GM21529 (cell line): ENCODE measurements around the gene GTPBP1.

Source experiments
- ATAC-seq: cut with Tn5 transposase; IDR thresholded peaks from one replicate; pipeline ENCODE4 v1.9.1; 2021; ENCODE audit not compliant: unreplicated experiment

GTPBP1 gene

DNA sequence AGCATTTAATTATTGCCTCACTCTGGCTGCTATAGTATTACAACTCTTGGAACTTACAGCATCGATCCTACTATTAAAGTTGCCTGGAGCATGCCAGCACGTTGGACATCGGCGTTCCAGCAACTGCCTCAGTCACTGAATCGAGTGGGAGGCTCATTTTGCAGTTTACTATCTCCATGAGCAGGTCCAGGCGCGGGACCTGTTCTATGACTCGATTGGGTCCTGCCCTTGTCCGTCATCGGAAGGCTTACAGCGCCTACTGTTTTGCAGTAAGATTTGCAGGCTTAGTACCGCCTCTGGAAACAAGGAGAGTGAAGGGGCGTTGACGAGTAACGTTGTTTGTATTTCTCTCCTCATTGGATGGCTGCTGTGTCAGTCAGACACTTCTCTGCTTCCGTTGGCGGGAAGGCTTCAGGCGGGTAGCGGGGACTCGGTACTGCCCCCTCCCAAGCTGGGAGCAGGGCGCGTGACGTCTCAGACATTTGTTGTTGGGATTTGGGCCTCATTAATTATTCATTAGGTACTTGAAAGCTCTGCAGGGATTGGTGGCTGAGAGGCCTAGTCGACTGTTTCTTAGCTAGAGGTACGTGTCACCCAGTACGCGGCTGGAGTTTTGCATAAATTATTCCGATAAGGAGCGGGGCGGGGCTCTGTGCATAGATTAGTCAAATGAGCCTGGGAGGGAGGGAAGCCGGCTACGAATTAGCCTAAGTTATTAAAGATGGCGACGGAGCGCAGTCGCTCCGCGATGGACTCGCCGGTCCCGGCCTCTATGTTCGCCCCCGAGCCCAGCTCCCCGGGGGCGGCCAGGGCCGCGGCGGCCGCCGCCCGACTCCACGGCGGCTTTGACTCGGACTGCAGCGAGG lies at the start of gene GTPBP1:
Gene GTPBP1 (plus strand): TSS at position 710 of the 866 bp plus-strand sequence. CDS start 12 bp downstream, at position 722.
- peak; percentile 73 for ATAC-seq

DNA sequence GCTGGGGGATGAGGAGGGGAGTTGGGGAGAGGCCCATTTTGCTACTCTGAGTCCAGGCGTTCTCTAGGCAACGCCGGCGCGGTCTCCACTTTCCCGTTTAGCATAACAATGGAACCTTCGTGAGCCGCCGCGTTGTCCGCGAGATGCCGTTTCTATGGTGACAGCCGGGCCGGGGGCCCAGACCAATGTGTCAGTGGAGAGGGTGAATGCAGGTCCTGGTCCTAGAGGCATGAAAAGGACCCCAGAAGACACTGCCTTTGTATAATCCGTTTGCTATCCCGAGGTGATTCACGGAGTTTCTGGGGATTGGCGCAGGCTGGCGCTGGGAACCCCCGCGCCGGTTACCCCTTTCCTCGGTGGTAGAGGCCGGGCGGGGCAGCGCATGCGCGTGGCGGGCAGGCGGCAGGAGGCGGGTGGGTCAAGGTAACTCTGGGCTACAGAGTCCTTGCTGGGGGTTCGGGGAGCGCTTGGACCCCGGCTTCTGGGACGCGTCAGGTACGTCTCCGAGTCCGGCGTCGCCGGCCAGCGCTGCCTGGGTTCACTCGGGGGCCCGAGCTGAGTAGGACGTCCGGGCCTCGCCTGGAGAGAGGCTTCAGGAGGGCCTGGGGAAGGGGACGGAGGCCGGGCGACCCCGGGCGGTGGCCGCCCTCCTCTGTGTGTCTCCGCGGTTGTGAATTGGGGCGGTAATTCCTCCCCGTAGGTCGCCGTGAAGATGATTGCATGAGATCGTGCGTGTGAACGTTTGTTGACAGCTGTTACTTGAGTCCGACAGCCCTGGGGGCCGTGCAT lies 49.3 kb upstream of the GTPBP1 start, which contains the start of the genes CBY1 and FAM227A:
Gene CBY1 (plus strand): TSS at position 383 of the 789 bp plus-strand sequence. CDS start 11,417 bp downstream, outside the sequence.
Gene FAM227A (minus strand): TSS at position 137 of the 789 bp plus-strand sequence. CDS start 6,224 bp downstream, outside the sequence.
- ATAC-seq, result peak; percentile 65

DNA sequence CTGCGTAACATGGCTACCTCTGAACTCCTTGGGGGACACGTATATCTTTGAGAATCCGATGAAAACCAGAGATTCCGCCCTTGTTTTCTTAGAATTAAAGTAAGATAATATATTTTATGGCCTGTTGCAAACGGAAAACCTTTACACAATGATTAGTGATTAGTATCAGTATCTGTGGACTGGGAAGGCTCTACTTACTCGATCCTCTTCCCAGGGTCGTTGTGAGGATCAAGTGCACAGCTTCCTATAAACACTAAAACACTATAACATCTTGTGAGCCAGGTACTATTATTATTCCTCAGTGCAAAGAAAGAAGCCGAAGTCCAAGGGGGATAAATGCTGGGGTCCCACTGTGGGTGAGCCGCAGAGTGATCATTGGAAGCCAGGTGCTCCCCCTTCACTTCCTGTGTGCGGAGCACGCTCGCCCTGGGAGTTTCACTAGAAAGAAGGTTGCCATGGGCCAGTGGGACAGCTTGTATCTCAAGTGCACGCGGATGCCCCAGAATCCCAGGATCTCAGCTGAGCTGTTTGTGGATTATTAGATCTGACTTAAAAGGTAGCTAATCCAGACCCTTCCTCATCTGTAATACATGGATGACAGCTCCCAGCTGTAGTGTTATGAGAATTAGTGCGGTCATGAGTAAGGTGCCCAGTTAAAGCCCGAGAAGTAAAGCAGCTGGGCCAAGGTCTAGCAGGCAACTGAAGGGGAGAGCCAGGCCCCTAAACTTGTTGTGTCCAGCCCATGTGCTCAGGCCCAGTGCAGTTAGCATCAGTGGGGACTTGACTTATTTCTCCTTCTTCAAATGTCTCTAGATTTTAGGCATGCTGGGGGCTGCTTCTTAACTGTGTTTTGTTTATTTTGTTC lies 48.5 kb upstream of the GTPBP1 start:
- peak; percentile 46 for ATAC-seq

DNA sequence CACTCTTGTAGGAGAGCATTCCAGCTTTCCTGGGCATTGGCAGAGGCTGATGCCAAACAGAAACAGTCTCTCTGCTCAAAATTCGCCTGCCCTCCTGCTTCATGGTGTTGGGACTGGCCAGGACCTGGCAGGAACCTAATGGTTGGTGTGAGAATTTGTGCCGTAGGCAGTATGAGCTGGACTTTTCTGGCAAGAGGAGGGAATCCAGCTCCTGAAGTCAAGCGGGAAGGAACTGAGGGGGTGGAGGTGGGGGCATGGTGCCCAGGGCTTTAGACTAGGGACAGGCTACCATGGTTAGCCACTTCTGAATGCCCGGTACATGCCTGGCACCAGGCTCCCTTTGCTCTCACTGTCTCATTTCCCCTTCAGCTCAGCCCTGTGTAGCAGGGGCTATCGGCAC lies 30.9 kb upstream of the GTPBP1 start:
- no peak for ATAC-seq

DNA sequence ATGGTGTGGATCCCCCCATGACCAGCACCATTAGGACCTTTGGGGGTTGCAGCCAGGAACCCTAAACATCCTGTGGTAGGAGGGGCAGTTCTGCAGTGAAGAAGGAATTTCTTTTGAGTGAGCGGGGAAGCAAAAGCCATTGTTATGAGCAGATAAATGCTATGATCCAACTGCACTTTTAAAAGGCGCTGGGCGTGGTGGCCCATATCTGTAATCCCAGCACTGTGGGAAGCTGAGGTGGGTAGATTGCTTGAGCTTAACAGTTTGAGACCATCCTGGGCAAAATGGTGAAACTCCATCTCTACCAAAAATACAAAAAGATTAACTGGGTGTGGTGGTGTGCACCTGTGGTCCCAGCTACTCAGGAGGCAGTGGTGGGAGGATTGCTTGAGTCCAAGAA lies 29.9 kb upstream of the GTPBP1 start:
- ATAC-seq, result no peak

DNA sequence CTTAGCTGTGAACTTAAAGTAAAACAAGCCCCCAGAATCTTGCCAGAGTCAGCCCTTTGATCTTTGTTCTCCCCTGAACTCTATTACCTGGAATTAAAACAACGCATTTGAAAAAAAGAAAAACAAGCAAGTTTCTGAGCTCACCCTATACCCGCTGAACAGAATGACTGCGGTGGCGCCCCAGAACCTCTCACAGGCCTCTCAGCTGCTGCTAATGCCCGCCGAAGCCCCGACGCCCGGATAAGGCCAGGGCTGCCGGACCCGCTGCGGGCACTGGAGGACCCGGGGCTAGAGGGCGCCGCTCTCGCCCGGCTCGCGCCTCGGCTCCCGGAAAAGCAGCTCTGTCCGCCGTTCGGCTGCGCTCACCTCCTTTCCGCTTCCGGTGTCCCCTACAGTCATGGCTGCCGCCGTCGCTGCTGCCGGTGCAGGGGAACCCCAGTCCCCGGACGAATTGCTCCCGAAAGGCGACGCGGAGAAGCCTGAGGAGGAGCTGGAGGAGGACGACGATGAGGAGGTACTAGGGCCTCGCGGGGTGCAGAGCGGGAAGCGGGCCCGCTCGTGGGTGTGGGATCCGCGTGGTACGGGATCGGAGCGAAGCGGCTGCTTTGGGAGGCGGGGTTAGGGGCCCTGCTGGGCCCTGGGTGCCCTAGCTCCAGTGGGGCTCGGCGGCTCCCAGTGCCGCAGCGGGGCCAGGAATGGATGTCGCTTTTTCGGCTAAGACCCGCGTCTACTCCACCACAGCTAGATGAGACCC lies 24.0 kb upstream of the GTPBP1 start, which contains the start of gene TOMM22:
Gene TOMM22 (plus strand): TSS at position 376 of the 754 bp plus-strand sequence. CDS start 22 bp downstream, at position 398.
- peak; percentile 94 for ATAC-seq

DNA sequence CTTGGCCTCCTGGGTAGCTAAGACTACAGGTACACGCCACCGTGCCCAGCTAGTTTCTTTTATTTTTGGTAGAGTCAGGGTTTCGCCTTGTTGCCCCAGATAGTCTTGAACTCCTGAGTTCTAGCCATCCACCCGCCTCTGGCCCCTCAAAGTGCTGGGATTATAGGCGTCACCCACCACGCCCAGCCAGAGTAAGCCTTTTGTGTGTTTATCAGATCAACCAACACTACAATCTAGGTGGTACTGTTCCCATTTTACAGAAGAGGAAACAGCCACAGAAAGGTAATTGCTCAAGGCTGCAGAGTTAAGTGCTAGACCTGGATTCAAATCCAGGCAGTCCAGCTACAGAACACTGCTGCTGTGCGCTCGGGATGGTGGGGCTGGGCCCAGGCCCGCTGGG lies 20.8 kb upstream of the GTPBP1 start:
- ATAC-seq, result no peak

DNA sequence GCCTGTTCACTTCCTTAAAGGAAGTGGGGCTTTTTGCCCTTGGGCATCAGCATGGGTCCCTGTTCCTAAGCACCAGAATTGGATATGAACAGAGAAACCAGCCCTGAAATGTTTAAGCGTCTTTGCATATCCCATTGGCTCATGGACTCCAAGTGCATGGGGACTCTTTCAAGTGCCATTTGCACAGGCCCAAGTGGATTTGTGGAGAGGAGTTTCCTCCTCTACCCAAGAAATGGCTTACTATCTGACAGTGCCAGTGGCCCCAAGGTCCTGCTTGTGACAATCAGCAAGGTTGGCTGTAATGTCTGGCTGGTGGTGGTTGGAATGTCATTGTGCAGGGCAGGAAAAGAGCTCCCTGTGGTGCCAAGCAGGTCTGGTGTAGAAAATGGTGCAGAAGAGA lies 20.0 kb upstream of the GTPBP1 start:
- ATAC-seq, result no peak

DNA sequence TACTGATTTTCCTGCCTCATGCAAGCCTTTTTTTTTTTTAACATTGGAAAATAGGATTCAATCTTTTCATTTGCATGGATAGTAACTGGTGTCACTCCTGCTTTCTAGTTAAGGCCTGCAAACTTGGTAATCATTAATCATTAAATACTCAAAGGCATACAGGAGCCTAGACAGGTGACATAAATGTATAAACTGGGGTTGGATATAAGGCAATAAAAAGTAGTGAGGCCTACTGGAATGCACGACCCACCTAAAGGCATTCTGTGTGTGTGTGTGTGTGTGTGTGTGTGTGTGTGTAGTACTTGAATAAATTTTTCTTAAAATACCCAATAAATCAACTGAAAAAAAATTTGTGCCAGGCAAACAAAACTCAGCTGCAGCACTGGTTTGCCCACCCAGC lies 16.1 kb upstream of the GTPBP1 start:
- ATAC-seq, result no peak

DNA sequence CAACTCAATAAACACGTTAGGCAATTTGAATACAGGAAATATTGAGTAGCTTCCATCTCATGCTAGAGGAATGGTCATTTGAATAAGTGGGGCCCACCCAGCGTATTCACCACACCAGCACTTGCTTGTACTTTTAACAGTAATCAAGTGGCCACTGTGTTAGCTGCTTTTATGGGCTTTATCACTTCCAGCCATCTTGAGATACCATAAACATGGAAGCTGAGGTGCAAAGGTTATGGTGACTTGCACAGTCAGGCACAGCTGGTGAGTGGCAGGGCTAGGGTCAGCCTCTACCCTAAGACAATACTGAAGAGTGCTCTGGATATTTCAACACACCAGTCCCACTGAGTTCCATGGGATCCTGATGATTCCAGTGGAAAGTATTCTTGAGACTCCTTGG lies 11.7 kb upstream of the GTPBP1 start:
- no peak for ATAC-seq

DNA sequence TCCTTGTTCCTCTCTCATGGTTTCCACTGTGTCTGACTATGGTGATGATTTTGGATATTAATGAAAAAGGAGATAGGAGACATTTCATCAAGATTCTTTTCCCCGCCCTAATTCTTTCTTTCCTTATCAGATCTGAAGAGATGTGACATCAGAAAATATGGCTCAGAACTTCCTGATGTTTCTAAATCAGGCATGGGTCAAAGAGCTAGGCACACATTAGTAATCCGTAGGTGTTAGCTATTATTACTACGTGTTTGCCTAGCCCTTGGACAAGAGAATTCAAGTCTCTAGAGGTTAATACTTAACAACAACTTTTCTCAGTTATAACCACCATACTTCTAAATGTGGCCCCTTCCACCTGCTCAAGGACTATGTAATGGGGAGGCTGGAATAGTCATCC lies 10.8 kb upstream of the GTPBP1 start:
- no peak for ATAC-seq

DNA sequence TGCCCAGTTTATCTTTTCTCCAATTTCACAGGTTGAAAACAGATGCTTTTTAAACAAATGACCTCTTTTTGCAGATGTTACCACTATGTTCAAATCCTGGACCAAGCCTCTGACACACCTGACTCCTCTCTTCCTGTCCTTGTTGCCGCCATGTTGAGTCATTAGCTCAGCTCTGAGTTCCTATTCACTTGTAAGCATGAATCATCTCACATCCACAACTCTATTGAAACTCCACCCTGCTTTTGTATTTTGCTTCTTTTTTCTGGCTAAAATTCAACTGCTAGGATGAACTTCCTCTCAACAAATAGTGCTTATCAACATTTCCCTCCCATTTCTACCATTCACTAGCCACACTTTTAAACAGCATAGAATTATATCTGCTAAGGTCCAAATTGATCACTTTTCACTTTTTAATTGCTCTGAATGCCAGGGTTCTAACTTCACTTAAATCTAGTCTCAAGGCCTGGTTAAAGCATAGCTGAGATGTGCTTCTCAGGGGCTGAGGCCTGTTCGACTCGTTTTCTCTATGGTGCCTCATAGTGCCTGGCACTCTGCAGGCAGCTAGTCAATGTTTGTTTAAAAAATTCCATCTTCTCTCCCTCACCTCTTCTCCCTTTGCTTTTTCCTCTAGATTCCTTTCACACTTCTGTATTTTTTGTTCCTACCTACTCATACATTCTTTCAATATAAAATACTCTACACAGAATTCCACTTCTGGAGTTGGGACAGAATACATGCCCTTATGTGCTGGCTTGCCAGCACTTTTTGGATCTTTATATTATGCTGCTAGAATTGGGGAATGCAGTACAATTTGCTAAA lies 8.9 kb upstream of the GTPBP1 start:
- no peak for ATAC-seq

DNA sequence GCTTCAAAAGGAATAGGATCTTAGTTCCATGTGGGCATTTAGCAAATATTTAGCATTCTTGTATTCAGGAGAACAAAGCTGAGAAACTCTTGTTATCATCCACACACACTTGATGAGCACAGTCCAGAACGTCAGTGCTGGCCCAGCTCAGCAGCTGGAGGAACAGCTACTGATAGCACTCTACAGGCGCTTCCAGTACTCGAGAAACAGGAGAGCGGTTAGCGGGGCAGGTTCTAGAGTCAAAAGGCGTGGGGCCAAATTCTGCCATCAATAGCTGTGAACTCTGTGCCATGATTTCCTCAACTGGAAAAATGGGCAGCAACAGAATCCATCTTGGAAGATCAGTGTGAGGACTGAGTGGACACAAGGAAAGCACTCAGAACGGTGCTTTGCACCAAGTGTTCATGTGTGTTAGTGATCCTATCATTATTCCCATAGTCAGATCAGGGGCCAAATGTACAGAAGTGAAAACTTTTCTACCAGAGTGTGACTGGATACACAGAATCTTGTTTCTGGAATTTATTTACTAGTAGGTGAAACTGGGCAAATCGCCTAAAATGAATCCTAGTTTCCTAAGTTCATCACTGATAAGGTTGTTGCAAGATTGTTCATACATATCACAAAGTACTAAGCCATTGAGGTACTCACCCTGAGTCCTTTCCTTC lies 8.2 kb upstream of the GTPBP1 start:
- ATAC-seq, result no peak

DNA sequence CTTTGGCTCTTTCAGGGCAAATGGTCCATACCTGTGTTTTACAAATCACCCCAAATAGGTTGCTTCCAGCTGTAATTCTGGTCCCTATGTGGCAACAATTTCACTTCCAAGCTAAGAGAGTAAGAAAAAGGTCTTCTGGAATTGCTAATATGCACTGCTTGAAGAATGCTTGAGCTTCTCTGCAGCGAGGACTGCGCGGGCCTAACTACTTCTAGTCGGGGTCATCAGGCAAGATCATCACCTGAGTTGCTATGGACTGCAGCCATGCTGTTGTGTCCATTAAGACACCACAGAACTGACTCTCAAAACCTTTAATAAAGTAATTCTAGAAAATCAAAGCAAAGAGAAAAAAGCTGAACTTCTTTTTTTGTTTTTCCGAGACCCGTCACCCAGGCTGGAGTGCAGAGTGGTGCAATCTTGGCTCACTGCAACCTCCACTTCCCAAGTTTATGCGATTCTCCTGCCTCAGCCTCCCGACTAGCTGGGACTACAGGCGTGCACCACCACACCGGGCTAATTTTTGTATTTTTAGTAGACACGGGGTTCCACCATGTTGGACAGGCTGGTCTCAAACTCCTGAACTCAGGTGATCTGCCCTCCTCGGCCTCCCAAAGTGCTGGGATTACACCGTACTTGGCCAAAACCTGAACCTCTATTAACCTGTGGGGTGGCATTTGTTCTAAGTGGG lies 7.2 kb upstream of the GTPBP1 start:
- ATAC-seq, result no peak

DNA sequence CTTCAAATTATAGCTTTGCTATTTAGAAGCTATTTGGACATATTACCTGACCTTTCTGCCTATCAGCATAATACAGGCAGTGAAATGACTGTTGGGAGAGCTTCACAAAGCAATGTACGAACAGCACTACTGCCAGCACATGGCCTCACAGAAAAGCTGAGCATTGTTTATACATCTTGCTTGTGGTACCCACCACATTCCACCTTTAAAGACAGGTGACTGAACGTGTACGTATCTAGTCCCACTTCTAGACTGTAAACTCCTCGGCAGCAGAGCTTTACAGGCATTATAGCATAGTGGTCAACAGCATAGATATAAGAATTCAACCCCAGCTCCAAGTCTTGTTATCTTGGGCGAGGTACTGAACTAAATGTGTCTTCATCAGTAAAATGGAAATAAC lies 6.6 kb upstream of the GTPBP1 start:
- no peak for ATAC-seq

DNA sequence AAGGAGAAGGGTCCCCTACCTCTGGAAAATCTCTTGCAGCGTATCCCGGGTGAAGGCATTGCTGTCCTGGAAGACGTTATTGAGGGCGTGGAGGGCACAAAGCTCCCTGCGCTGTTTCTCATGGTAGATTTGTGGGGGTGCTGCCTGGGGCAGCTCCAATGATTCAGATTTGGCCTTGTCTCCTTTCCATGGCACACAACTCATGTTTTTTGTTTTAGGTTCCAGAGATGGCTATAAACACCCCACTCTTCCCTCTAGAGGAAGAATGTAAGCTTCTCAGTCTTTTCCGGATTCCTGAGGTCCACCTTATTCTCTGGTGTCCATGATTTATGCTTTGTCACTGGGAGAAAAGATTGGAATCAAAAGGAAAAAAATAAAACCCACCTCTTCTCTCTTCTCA lies 6.0 kb upstream of the GTPBP1 start:
- ATAC-seq, result no peak

DNA sequence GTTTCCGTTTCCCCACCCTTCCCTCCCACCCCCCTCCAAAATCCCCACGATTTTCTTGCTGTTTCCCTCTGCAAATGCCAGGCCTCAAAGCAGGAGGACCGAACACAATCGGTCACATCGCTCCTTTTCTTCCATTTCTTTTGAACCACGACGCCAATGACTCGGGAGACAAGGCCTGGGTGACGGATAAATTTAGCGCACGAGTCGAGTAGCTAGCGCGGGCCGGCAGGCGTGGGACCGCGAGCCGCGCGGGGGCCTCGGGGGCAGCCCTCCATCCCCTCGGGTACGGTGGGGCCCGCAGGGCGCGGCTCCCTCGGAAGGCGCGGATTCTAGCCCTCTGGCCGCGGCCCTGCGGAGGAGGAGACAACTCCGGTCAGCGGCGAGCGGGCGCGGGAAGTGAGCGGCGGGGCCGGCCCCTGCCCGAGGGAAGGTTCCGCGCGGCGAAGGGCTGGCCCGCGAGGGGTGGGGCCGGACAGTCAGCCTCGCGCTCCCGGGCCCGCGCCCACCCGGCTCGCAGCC lies 5.4 kb upstream of the GTPBP1 start:
- peak; percentile 18 for ATAC-seq
